Stimulated activated CD4-positive, alpha-beta T cell treated with anti-CD3 and anti-CD28 coated beads, Interleukin-12 subunit alpha, Interleukin-12 subunit beta, amount 100 ng/mL, for 48 hours (primary cell): ENCODE data around the gene LPXN.
"Not testable (repeated sequence)": the region's sequence is repeated elsewhere in the genome, so short reads cannot be mapped to it uniquely, and the experiment has no call there.

Experiments used
- DNase-seq, 3 donors: peaks; one replicate each; pipeline ENCODE4 v3.0.0-alpha.2; 2020; ENCODE audit warnings: low read depth in 2 of 3, low spot score in 1 of 3

Gene LPXN

DNA sequence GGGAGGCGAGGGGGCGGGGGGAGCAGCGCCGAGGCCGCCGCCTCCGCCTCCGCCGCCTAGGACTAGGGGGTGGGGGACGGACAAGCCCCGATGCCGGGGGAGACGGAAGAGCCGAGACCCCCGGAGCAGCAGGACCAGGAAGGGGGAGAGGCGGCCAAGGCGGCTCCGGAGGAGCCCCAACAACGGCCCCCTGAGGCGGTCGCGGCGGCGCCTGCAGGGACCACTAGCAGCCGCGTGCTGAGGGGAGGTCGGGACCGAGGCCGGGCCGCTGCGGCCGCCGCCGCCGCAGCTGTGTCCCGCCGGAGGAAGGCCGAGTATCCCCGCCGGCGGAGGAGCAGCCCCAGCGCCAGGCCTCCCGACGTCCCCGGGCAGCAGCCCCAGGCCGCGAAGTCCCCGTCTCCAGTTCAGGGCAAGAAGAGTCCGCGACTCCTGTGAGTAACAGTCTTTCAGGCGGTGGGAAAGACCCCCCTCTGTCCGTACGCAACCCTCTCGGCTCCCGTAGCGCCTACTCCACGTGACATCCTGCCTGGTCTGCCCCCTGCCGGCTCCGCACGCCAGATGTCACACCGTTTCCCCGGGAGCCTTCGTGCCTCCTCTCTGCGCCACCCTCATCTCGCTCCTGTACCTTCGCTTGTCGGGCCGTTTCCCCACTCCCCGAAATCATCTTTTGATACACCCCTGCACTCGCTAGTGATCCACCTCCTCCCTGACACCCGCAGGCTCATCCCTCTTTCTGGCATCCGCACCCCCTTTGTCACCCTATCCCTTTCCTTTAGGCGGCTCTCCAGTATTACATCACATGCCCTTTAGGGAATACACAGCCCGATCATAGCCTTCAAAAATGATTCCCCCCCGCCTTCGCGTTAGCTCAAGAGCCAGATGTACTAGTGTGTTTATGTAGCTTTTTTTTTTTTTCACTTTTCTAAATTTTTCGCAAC, 3.8 kb upstream of the LPXN start:
- peak; percentile 87 to 88 (median 88) for DNase-seq

DNA sequence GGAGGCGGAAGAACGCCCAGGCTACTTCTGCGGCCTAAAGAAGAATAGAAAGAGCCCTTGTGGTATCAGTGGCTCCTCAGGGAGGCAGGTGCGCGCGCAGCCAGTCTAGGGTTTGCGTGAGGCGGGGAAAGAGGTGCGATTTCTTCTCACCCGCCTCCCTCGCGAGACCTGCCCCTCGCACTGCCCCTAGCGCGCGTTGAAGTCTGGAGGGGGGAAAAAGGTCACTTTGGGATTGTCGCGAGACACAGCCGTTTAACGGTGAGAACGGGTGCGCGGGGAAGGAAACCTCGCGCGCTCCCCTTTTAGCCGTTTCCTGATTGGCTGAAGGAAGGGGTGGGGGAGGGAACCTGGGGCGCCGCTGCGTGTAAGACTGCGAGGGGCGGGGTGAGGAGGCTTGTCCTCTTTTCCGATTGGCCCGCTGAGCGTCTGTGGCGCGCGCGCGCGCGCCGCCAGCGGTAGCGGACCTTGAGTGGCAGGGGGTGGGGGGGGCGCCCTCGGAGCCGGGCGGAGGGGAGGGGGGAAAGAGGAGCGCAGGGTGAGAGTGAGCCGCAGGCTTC, 3.1 kb upstream of the LPXN start, which contains the start of gene ZFP91:
ZFP91 (plus strand) TSS at position 429 of the 557 bp plus-strand sequence. CDS start 219 bp downstream, outside the sequence.
- peak; percentile 91 to 95 (median 95) for DNase-seq

DNA sequence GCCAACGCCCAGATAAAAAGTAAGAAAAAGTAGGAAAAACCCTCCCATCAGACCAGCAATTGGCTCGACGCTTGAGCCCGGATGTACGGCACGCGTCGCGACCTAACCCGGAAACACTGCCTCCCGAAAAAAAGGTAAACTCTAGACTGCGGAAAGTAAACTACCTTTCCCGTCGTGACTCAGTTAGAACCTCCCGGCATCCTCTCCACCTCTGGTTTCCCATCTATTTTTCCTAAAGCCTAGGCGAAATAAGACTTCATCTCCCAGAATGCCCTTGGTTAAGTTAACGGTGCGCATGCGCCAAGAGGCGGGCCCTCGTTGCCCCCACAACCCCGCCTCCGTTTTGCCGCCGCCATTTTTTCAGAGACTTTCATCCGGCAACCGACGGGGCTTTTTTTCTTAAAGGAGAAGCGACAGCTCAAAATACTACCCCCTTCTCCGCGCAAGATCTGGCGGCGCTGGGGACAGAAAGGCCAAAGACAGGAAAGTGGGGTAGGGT, 2.5 kb upstream of the LPXN start:
- DNase-seq, result peak; percentile 82 to 91 (median 89)

DNA sequence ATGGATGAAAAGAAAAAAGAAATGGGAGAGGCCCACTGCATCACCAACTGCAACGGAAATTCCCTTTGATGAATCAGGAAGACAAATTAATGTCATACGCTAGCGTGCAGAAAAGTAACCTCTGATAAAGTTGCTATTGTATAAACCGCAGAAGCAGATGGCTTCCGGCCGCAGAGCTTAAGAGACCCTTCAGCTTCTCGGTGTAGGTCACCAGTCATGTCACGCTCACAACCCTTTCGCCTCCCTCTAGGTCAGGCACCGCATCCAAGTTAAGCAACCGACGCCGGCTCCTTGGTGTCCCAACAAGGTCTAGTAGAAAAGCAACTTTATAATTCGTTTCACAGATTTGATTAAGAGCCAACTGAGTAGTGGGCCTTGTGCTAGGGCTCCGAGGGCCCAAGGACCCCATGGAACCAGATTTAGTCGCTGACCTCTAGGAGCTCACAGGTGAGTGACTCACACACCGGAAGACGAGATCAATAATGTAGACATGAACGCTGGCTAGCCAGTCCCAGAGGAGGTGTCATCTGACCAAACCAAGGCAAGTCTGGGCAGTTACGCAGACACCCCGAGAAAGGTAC, 2.0 kb upstream of the LPXN start:
- peak; percentile 57 to 69 (median 62) for DNase-seq

DNA sequence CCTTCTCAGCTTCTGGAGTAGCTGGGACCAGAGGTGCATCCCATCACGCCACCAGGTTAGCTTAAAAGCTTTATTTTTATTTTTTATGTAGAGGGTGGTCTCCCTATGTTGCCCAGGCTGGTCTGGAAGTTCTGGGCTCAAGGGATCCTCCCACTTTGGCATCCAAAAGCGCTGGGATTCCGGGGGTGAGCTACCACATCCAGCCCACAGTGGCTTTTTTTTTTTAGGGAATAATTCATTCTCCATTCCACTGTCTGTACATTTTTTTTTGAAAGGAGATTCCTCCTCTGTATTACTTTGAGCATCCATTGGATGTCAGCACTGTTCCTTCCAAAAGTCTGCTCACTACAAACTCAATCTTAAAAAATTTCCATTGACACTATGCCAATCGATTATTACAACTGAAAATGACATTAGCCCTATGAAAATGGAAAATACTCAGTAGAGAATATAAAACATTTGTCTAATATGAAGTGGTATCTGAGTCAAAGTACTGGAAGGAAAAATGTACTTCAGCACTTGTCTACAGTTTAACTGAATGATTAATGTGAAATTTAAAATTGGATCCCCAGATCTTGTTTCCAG, 1.3 kb upstream of the LPXN start:
- DNase-seq, result no peak

DNA sequence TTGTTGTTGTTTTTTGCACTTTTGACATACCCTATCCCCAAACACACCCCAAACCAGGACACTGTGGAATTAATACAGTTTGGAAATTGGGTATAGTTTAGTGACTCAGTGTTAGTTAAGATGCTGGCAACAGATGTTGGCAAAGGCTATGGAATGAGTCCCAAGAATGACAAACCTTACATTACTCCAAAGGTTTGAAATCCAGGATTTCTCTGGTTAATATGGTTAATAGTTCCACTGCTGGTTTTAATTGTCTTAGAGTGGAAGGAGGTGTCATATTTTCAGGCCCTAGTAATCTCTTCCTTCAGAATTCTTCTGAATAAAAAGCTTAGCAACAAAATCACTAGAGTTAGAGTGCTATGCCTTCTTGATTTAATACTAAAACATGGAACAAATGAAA, 775 bp downstream of the LPXN start:
- no peak for DNase-seq

DNA sequence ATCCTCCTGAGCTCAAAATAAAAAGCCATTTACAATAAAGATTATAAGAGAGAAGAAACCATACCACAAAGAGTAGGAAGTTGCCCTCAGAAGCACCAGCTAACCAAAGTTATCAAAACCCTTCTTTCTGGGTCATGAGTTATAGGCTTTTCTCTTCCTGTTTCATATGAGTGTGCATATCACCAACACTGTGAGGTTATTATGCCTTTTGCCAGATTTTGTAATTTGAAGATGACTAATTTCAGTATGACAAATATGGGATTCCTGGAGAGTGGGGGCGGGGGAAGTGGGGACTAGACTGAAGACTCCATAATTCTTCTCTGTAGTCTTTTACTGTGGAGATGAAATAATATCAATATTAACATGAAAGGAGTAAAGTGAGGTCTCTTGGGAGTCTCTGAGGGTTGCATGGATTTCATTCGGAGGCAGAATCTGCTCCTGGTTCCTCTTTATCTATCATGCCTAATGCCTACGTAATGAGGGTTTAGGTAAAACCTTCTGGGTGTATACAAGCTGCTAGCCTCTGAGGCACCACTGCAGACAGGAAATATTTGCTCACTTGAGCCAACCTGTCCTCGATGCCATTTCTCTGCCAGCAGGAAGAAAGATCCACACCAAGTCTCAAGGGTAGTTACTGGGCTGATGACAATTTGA, 2.1 kb downstream of the LPXN start:
- peak; percentile 48 to 72 (median 71) for DNase-seq

DNA sequence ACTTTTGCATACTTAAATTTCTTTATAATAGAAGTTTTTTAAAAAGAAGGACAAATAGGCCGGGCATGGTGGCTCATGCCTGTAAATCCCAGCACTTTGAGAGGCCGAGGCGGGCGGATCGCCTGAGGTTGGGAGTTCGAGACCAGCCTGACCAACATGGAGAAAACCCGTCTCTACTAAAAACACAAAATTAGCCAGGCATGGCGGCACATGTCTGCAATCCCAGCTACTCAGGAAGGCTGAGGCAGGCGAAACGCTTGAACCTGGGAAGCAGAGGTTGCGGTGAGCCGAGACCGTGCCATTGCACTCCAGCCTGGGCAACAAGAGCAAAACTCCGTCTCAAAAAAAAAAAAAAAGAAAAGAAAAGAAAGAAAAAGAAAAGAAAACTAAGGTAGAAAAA, 2.8 kb downstream of the LPXN start:
- DNase-seq, result not testable (repeated sequence)

DNA sequence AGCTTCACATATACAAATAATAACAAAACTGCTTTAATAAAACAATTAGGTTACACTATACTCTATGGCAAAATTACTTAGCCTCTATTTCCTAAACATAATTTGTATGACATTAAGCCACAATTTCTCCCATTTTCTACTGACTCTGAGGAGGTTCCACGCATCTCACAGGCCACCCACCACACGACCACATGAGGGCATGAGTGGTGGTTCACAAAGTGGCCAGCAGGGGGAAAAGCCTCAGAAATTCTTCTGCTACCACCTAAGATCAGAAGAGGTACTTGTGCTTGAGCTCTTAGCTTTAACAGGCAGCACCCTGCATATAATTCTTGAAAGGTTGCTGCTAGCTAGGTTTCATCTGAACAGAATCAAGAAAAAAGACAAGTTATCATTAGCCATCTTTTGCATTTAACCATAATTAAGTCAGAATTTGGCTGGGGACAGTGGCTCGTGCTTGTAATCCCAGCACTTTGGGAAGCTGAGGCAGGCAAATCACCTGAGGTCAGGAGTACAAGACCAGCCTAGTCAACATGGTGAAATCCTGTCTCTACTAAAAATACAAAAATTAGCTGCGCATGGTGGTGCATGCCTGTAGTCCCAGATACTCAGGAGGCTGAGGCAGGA, 7.7 kb downstream of the LPXN start:
- peak; percentile 55 to 74 (median 61) for DNase-seq

DNA sequence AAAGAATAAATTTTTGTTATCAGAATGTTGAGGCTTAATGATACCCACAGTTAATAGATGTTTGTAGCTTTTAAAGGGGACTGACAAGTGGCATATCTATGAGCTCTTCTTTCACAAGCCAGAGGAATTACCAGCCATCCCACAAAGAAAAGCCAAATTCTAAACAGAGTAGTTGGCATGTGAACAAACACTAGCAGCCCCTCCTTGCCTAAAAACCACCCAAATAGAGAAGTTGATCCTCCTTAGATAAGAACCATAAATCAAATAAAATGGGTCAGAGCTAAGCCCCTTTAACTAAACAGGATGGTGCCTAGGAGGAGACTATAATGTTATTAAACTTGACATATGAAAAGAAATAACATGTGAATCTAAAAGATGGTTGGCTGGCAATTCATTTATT, 11.4 kb downstream of the LPXN start:
- no peak for DNase-seq

DNA sequence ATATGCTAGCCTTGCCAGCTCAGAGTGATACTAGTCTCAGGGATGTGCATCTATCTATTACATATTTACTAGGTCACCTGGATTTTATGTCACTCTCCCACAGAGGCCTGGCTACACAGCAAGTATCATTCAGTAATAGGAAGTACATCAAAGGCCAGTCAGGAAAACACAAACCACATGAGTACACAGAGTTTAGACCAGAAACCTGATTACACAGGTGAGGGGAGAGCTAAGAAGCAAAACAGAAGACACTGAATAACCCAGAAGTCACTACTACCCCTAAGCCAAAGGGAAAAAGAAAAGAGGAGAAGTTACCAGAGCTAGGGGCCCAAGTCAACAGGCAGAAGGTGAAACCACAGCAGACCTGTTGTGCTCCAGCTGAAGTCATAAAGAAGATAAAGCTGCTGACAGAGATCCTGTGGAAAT, 13.3 kb downstream of the LPXN start:
- no peak for DNase-seq

DNA sequence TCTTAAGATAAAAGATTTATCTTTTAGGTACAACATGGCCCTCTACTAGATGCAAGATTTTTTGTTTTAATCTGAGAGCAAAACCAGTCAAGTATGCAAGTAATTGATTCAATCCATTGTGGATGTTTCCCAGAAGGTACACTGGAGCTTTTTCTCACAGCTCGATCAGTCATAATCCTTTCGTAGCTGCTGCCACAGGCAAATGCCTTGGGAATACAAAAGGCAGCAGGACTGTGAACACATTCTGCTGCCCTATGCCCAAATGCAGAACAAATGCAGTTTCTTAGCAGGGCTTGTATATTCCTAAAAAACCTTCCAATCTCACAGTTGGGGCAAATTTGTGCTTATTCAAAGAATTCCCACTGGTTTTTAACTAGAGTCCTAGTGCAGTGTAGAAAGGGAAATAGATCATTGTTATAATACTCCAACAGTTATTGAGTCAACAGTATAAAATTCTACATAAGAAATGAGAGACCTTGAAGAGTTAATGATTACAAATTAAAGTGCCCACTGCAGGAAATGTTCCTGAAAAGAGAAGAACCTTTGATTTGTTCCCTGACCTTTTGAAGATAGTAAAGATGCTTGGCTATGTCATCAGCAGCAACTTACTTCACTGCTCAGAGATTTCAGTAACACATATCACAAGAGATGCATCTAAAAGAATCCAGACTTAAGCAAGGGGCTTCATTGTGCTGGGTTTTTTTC, 14.1 kb downstream of the LPXN start:
- no peak for DNase-seq

DNA sequence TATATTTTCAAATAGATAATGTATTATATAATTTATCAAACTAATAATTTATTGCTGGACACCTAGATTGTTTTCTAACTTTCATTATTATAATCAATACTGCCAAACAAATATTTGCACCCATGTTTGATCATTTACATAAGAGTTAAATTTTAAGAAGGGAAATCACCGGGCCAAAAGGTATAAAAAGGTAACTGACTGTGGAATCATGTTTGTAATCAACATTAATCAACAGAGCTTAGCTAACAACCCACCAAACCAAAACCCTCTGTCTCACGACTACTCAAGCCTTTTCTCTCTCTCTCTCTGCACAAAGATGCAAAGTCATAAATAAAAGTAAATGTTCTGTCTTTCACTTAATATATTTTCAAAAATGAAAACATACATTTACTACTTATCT, 14.8 kb downstream of the LPXN start:
- DNase-seq, result no peak

DNA sequence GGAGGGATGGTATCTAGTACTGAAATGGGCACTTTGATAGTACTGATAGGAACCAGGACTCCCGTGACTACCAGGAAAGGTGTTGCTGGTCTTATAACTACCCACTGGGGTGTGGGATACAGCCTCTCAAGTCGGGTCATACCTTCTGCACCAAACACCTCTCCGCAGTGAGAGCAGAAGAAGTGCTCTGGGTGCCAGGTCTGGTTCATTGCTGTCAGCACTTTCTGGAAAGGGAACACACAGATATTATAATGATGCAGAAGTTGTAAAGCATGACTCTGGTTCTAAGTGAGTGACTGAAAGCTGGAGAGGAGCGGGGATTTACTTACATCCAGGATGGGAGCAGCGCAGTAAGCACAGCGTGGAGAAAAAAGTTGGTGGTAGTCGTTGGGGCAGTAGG, 26.0 kb downstream of the LPXN start:
- DNase-seq, result no peak

DNA sequence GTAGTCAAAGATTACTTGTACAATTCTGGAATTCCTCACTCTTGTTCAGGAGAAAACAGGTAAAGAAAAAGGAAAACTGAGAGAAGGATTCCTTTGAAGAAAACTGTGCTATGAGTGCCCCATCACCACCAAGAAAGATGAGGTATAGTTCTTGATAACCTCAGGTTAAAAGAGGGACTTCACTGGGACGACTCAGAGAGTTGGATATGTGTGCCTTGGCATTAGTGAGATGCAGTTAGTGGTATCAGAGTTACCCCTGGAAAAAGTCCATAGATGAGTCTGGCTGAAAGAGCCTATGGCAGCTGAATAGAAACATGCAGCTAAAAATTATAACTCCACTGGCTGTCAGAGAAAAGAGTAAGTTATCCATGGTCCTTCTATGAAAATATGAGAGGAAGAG, 28.8 kb downstream of the LPXN start:
- DNase-seq, result no peak

DNA sequence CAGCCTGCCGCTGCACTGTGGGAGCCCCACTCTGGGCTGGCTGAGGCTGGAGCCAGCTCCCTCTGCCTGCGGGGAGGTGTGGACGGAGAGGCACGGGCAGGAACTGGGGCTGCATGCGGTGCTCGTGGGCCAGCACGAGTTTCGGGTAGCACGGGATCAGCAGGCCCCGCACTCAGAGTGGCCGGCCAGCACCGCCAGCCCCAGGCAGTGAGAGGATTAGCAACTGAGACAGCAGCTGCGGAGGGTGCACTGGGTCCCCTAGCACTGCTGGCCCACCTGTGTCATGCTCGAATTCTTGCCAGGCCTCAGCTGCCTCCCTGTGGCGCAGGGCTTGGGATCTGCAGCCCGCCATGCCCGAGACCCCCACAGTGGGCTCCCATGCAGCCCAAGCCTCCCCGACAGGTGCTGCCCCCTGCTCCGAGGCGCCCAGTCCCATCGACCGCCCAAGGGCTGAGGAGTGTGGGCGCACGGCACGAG, 43.8 kb downstream of the LPXN start:
- DNase-seq, result no peak

DNA sequence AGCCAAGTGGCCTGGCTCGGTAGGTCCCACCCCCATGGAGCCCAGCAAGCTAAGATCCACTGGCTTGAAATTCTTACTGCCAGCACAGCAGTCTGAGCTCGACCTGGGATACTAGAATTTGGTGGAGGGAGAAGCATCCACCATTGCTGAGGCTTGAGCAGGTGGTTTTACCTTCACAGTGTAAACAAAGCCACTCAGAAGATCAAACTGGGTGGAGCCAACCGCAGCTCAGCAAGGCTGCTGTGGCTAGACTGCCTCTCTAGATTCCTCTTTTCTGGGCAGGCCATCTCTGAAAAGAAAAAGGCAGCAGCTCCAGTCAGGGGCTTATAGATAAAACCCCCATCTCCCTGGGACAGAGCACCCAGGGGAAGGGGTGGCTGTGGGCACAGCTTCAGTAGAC, 45.4 kb downstream of the LPXN start:
- no peak for DNase-seq

DNA sequence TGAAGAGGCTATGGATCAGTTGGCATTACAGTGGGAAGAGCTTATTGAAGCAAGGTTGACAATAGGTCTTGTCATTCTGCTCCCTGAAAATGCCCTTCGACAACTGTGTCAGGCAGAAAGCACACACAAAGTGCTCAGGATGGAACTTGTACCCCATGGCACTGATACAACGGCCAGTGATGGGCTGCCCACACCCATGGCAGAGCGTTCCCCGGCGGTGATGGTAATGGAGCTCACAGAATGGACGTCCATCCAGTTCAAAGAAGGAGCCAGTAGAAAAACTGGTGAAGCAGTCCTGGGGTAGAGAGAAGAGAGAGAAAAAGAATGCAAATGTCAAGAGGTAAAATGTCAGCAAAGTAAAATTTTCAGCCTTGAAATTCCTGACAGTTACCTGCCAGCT, 48.2 kb downstream of the LPXN start:
- DNase-seq, result no peak

DNA sequence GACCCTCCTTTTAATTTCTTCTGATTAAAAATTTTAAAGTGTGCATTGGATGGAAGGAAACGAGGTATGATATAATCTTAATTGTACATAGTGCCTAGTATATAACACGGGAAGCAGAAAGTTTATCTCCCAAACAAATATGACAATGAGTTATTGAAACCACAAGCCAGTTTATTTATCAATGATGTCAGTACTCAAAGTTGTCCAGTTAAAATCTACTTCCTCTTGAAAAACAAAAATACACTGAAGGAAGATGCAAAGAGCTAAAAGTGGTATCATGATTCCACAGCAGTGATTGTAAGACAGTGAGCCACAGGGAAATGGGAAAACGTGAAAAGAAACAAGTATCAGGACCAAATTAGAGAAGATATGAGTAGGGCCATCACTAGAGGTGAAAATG, 48.9 kb downstream of the LPXN start:
- DNase-seq, result no peak
